ENCODE measurements around the gene PRR13.

GRCh38 chr12:53474077-53474476, 32.5 kb downstream of the PRR13 start:
- TF ChIP-seq CTCF (IDR thresholded peaks at IDR 0.05 in 2 of 3, conservative IDR thresholded peaks at IDR 0.05 in 1 of 3; ENCODE audit: borderline replicate concordance in 1 of 3, insufficient read depth in 1 of 3, low read depth in 2 of 3, low read length in 2 of 3) (no peak), JUND (IDR thresholded peaks at IDR 0.05) (no peak), POLR2A (IDR thresholded peaks at IDR 0.05; ENCODE audit: borderline replicate concordance, extremely low read depth, insufficient read depth, insufficient read length) (no peak)

Measured in HCT116 (cell line).